Tibial nerve (tissue), 4 donors: Measurements from ENCODE around the gene PALM. TPM values are rescaled to one million over a fixed set of nuclear protein-coding genes. Genes with fewer than 3 reads are reported as not detected.
A peak's percentile ranks its signal among the peaks of the same experiment; 100 is the strongest.

Experiments used
- DNase-seq, 2 donors: peaks; one replicate each; pipeline ENCODE4 v3.0.0-alpha.2; 2019; ENCODE audit warnings: low spot score in 2 of 2
- H3K27ac ChIP-seq, 4 donors: fragments of 200-600 bp; sonication (generic) in 3 of 4; one replicate each; pipeline ENCODE4 v1.5.1; 2017 to 2019; ENCODE audit warnings: mild to moderate bottlenecking in 1 of 4
- H3K27me3 ChIP-seq, 2 donors: fragments of 200-600 bp; sonication (generic) in 1 of 2; one replicate each; pipeline versions ENCODE4 v1.5.1 to v1.6.0; 2017 to 2019
- H3K36me3 ChIP-seq, 3 donors: fragments of 200-600 bp; sonication (generic); one replicate each; pipeline ENCODE4 v1.5.1; 2018 to 2019
- H3K4me1 ChIP-seq, 4 donors: fragments of 200-600 bp; sonication (generic) in 3 of 4; one replicate each; pipeline ENCODE4 v1.5.1; 2017 to 2019
- H3K4me3 ChIP-seq, 4 donors: fragments of 200-600 bp; sonication (generic) in 3 of 4; one replicate each; pipeline ENCODE4 v1.5.1; 2017 to 2019; ENCODE audit warnings: mild to moderate bottlenecking in 1 of 4, moderate library complexity in 1 of 4
- H3K9me3 ChIP-seq, 4 donors: fragments of 200-600 bp; sonication (generic) in 3 of 4; one replicate each; pipeline ENCODE4 v1.5.1; 2017 to 2019
- CTCF ChIP-seq, 5 experiments: fragments of 200-600 bp in 3 of 5; fragments of 450-650 bp in 2 of 5; sonication (generic) in 3 of 5; IDR thresholded peaks; one replicate each; pipeline ENCODE4 v1.5.1; 2016 to 2019; ENCODE audit warnings: antibody characterized with exemption in 5 of 5, mild to moderate bottlenecking in 3 of 5, moderate library complexity in 2 of 5
- EP300 ChIP-seq, 2 donors: sonication (generic); formaldehyde crosslinking; IDR thresholded peaks; one replicate each; pipeline ENCODE4 v1.6.1; 2017; ENCODE audit warnings: antibody characterized with exemption in 2 of 2, mild to moderate bottlenecking in 1 of 2
- POLR2A ChIP-seq, 2 donors: fragments of 450-650 bp; IDR thresholded peaks; one replicate each; pipeline ENCODE4 v1.6.1; 2017; ENCODE audit warnings: antibody characterized with exemption in 2 of 2, mild to moderate bottlenecking in 2 of 2, moderate library complexity in 2 of 2
- WGBS, 2 donors: methylation state at CpG; one replicate each; pipeline ENCODE4 v1.1.5; 2018; 5-methylcytosine and 5-hydroxymethylcytosine counted together
- total RNA-seq, 4 donors: library from RNA; depleted of rRNA; stranded (reverse); fragments of >200 nt; gene quantifications; one replicate each; pipeline ENCODE4 v1.1.0, GENCODE V29; 2016

The PALM gene
- total RNA-seq, 4 donors from 2014 or later: 65.7 to 101 (median 98.0) TPM

DNA sequence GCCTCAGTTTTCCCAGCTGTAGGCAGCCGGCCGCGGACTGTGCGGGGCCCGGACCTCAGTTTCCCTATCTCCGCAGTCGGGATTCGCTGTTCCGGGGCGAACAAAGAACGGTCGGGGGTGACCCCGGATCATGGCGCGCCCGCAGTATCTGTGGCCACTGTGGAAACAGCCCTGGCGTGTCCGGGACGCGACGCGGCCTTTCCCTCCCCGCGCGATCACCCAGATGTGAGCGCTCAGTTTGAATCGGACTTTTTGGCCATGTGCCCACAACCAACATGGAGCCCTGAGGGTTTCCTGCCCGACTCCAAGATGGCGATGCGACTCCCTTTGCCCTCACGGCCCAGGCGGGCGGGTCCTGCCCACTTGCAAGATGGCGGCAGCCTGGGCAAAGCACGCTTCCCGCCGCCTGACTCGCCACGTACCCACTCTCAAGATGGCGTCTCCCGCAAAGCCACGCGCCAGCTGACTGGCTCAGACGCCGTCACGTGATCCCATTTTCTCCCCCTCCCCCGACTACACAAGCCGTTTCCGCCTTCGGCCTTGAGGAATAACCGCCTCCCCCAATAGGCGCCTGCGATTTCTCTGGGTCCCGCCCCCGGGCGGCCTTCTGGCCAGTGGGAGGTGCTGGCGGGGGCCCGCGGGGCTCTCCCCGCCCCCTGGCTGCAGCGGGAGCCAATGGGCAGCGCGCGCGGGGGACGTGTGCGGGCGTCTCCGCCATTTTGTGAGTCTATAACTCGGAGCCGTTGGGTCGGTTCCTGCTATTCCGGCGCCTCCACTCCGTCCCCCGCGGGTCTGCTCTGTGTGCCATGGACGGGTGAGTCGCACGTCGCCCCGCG is 88.2 kb downstream of the PALM start, which contains the start of gene PTBP1:
Gene PTBP1 (plus strand): TSS at position 761 of the 836 bp plus-strand sequence. CDS start 46 bp downstream, at position 807.
- Histone ChIP-seq H3K36me3 (peaks cover 0 to 10% (median 0%) of the 10 kb centered on the region in 3 donors), H3K4me3 (peak within 1 kb of the TSS; percentile 91 to 96 (median 94)), H3K27ac (peak within 1 kb of the TSS; percentile 95 to 100 (median 98)), H3K9me3 (no peaks in the 10 kb centered on the region), H3K4me1 (peaks cover 9 to 61% (median 43%) of the 10 kb centered on the region in 4 donors), H3K27me3 (no peaks in the 10 kb centered on the region)
- WGBS, 2 donors: 1 to 2% methylated on average over 58 to 59 of the region's 83 CpGs
- DNase-seq: peak; percentile 99
- peak; percentile 65 to 78 for TF ChIP-seq POLR2A (IDR thresholded peaks at IDR 0.05)
- TF ChIP-seq CTCF (IDR thresholded peaks at IDR 0.05): peak in 3 of 5 experiments; percentile 15 to 40 (median 17)
- TF ChIP-seq EP300 (IDR thresholded peaks at IDR 0.05): peak; percentile 76 to 90

Other genes starting within 250 kb of the PALM start
- 10 to 100 TPM; 13.5 to 41.1 (median 22.9) TPM for gene SHC2, start 247.9 kb upstream of the PALM start, total RNA-seq
- gene MADCAM1, start 212.4 kb upstream of the PALM start, total RNA-seq: under 1 TPM in 1 of 4 donors, not detected in 3; 0.21 TPM
- gene TPGS1, start 201.4 kb upstream of the PALM start, total RNA-seq: 100 to 1,000 TPM; 108 to 131 (median 115) TPM
- gene CDC34, start 177.2 kb upstream of the PALM start, total RNA-seq: 100 to 1,000 TPM in 1 of 4 donors, 10 to 100 TPM in 3; 60.7 to 110 (median 73.4) TPM
- 1 to 10 TPM in 1 of 4 donors, not detected in 3; 2.5 TPM for gene GZMM, start 164.9 kb upstream of the PALM start, total RNA-seq
- gene BSG, start 136.3 kb upstream of the PALM start, total RNA-seq: 100 to 1,000 TPM; 303 to 400 (median 324) TPM
- gene HCN2, start 119.1 kb upstream of the PALM start, total RNA-seq: under 1 TPM in 1 of 4 donors, not detected in 3; 0.59 TPM
- 10 to 100 TPM; 28.2 to 73.5 (median 51.5) TPM for gene POLRMT, start 75.4 kb upstream of the PALM start, total RNA-seq
- gene FGF22, start 69.1 kb upstream of the PALM start, total RNA-seq: 1 to 10 TPM in 3 of 4 donors, under 1 TPM in 1; 0.30 to 9.0 (median 3.4) TPM
- 10 to 100 TPM; 38.0 to 90.9 (median 55.3) TPM for gene RNF126, start 45.7 kb upstream of the PALM start, total RNA-seq
- 100 to 1,000 TPM; 582 to 977 (median 642) TPM for gene FSTL3, start 32.5 kb upstream of the PALM start, total RNA-seq
- gene PRSS57, start 13.5 kb upstream of the PALM start, total RNA-seq: not detected
- gene MISP, start 42.2 kb downstream of the PALM start, total RNA-seq: under 1 TPM in 2 of 4 donors, not detected in 2; 0.20 to 0.30 TPM
- 100 to 1,000 TPM; 118 to 205 (median 141) TPM for gene PTBP1, start 88.5 kb downstream of the PALM start, total RNA-seq
- not detected for gene PLPPR3, start 113.0 kb downstream of the PALM start, total RNA-seq
- gene AZU1, start 118.9 kb downstream of the PALM start, total RNA-seq: under 1 TPM in 1 of 4 donors, not detected in 3; 0.42 TPM
- not detected for gene PRTN3, start 132.1 kb downstream of the PALM start, total RNA-seq
- 10 to 100 TPM in 1 of 4 donors, 1 to 10 TPM in 2, under 1 TPM in 1; 0.66 to 12.6 (median 4.2) TPM for gene ELANE, start 143.4 kb downstream of the PALM start, total RNA-seq
- gene CFD, start 150.7 kb downstream of the PALM start, total RNA-seq: 1,000 to 10,000 TPM; 1,040 to 7,538 (median 2,843) TPM
- gene MED16, start 184.3 kb downstream of the PALM start, total RNA-seq: 10 to 100 TPM; 49.6 to 67.5 (median 53.9) TPM
- not detected for gene RNU6-9, start 184.5 kb downstream of the PALM start, total RNA-seq
- 10 to 100 TPM; 30.2 to 47.7 (median 37.6) TPM for gene R3HDM4, start 204.3 kb downstream of the PALM start, total RNA-seq
- gene KISS1R, start 208.4 kb downstream of the PALM start, total RNA-seq: not detected
- gene ARID3A, start 217.1 kb downstream of the PALM start, total RNA-seq: 10 to 100 TPM in 3 of 4 donors, 1 to 10 TPM in 1; 8.1 to 15.3 (median 12.5) TPM